Endothelial cell of umbilical vein (primary cell): ENCODE data around the gene BNIP2. TPM values are rescaled to one million over a fixed set of nuclear protein-coding genes. Genes with fewer than 3 reads are reported as not detected.

Source experiments
- BruUV-seq: library from RNA; stranded (reverse); fragments of 400-500 nt; replicated peaks from 2 replicates; lab custom pipeline; 2021; lab: Mats Ljungman, UMichigan
- CTCF ChIA-PET: fragments of 300-600, 350-600 bp; sonication (Branson Sonifier 250); formaldehyde crosslinking; loops from one replicate; lab custom pipeline; 2021; ENCODE audit warnings: antibody characterized with exemption, inconsistent platforms; lab: Charles Lee
- POLR2A ChIA-PET: fragments of 300-600, 350-600 bp; sonication (Branson Sonifier 250); formaldehyde crosslinking; loops from one replicate; lab custom pipeline; 2021; ENCODE audit warnings: antibody characterized with exemption, inconsistent platforms; lab: Charles Lee
- DNase-seq: peaks from one replicate; pipeline ENCODE4 v3.0.0-alpha.2; 2011; ENCODE audit warnings: low read depth, low spot score
- FAIRE-seq: peaks from 2 replicates; lab custom pipeline; 2011; peaks lifted over from hg19 to GRCh38; lab: Jason Lieb, UNC
- H2AFZ ChIP-seq: 2 replicates; pipeline ENCODE4 v1.6.0; 2012; ENCODE audit warnings: low read depth, low read length, control low read depth, inconsistent platforms
- H3K27ac ChIP-seq: 2 replicates; pipeline ENCODE4 v1.5.1; 2011; ENCODE audit warnings: low read depth, mild to moderate bottlenecking, control low read depth, low read length, moderate library complexity; ENCODE audit not compliant: insufficient read depth
- H3K27me3 ChIP-seq, 2 experiments: 2 replicates each; pipeline versions ENCODE4 v1.6.0 to v1.6.1; 2011; ENCODE audit warnings: low read length in 2 of 2, mixed read lengths in 1 of 2; ENCODE audit not compliant: control insufficient read depth in 2 of 2, insufficient read depth in 2 of 2
- H3K36me3 ChIP-seq, 2 experiments: 2 replicates in 1 of 2; 3 replicates in 1 of 2; pipeline ENCODE4 v1.5.1; 2011; ENCODE audit warnings: low read length in 2 of 2, mild to moderate bottlenecking in 1 of 2, moderate library complexity in 1 of 2; ENCODE audit not compliant: control insufficient read depth in 2 of 2, insufficient read depth in 2 of 2; ENCODE audit errors: extremely low read depth in 1 of 2
- H3K4me1 ChIP-seq: 3 replicates; pipeline ENCODE4 v1.5.1; 2011; ENCODE audit warnings: mild to moderate bottlenecking, low read length; ENCODE audit not compliant: control insufficient read depth, insufficient read depth; ENCODE audit errors: extremely low read depth
- H3K4me2 ChIP-seq: 2 replicates; pipeline ENCODE4 v1.6.1; 2011; ENCODE audit warnings: low read length, control low read depth, mixed read lengths; ENCODE audit not compliant: insufficient read depth
- H3K4me3 ChIP-seq, 3 experiments: fragments of 200-600 bp in 1 of 3; sonication (generic), shearing (Covaris generic) in 1 of 3; replicated peaks in 1 of 3; 2 replicates each; pipeline ENCODE4 v1.5.1; 2011 to 2016; ENCODE audit warnings: control low read depth in 3 of 3, low read length in 3 of 3, mild to moderate bottlenecking in 2 of 3, inconsistent platforms in 1 of 3, low read depth in 1 of 3, moderate library complexity in 1 of 3; ENCODE audit not compliant: insufficient read depth in 1 of 3
- H3K79me2 ChIP-seq: 2 replicates; pipeline ENCODE4 v1.6.0; 2012; ENCODE audit warnings: low read length, inconsistent platforms; ENCODE audit not compliant: control insufficient read depth, insufficient read depth
- H3K9ac ChIP-seq: replicated peaks from 2 replicates; pipeline ENCODE3; 2011; ENCODE audit warnings: low read length, control low read depth; ENCODE audit not compliant: insufficient read depth; ENCODE audit errors: extremely low read depth
- H3K9me1 ChIP-seq: replicated peaks from 3 replicates; pipeline ENCODE4 v1.6.0; 2011; ENCODE audit warnings: mild to moderate bottlenecking, low read length; ENCODE audit not compliant: control insufficient read depth, insufficient read depth; ENCODE audit errors: extremely low read depth
- H3K9me3 ChIP-seq: replicated peaks from 2 replicates; pipeline ENCODE4 v1.5.1; 2012; ENCODE audit warnings: low read length, inconsistent platforms; ENCODE audit not compliant: control insufficient read depth, insufficient read depth
- H4K20me1 ChIP-seq: replicated peaks from 2 replicates; pipeline ENCODE3; 2011; ENCODE audit warnings: mild to moderate bottlenecking, low read length; ENCODE audit not compliant: control insufficient read depth, insufficient read depth; ENCODE audit errors: extremely low read depth
- CTCF ChIP-seq, 2 donors: IDR thresholded peaks; 1 replicate in 1 of 2; 2 replicates in 1 of 2; pipeline ENCODE4 v1.5.1; 2011; ENCODE audit warnings: low read length in 2 of 2, mild to moderate bottlenecking in 2 of 2, moderate library complexity in 2 of 2, control low read depth in 1 of 2, inconsistent platforms in 1 of 2, low read depth in 1 of 2; ENCODE audit not compliant: insufficient read depth in 1 of 2; ENCODE audit errors: extremely low read depth in 1 of 2
- EZH2 ChIP-seq: IDR thresholded peaks from 2 replicates; pipeline ENCODE4 v1.6.1; 2012; ENCODE audit warnings: borderline replicate concordance, low read depth, mild to moderate bottlenecking, moderate library complexity, low read length, inconsistent platforms; ENCODE audit not compliant: severe bottlenecking
- FOS ChIP-seq: IDR thresholded peaks from 2 replicates; pipeline ENCODE4 v1.6.1; 2011; ENCODE audit warnings: mild to moderate bottlenecking, low read length, moderate library complexity, borderline replicate concordance; ENCODE audit not compliant: insufficient read depth
- GATA2 ChIP-seq: IDR thresholded peaks from 2 replicates; pipeline ENCODE4 v1.7.0; 2011; ENCODE audit warnings: low read depth, mild to moderate bottlenecking, moderate library complexity, mixed read lengths, low read length; ENCODE audit not compliant: insufficient read length, insufficient read depth
- JUN ChIP-seq: IDR thresholded peaks from 2 replicates; pipeline ENCODE4 v1.6.1; 2011; ENCODE audit warnings: borderline replicate concordance, low read depth; ENCODE audit not compliant: insufficient read length, insufficient read depth
- MYC ChIP-seq: IDR thresholded peaks from one replicate; pipeline ENCODE4 v1.6.1; 2011; ENCODE audit warnings: mild to moderate bottlenecking, low read depth, low read length
- POLR2A ChIP-seq: IDR thresholded peaks from 2 replicates; pipeline ENCODE4 v1.6.1; 2012; ENCODE audit warnings: low read depth, mild to moderate bottlenecking, control low read depth, low read length
- POLR2AphosphoS5 ChIP-seq: IDR thresholded peaks from 2 replicates; pipeline ENCODE4 v1.6.1; 2012; ENCODE audit warnings: low read depth, mild to moderate bottlenecking, control low read depth, low read length, moderate library complexity; ENCODE audit not compliant: insufficient read depth
- dilution Hi-C: fragments of 300-500 bp; cut with MboI; formaldehyde crosslinking; loops from one replicate; pipeline ENCODE4 v1.15.0; 2019; ENCODE audit warnings: low sequenced_read_pairs; ENCODE audit not compliant: extremely low pct_ligation_motif_present
- intact Hi-C: fragments of 100-400 bp; cut with micrococcal nuclease; formaldehyde crosslinking; loops from one replicate; pipeline ENCODE4 v1.10.0; 2022
- polyA plus RNA-seq, 4 experiments: library from polyadenylated mRNA; depleted of rRNA in 3 of 4; stranded (reverse) in 3 of 4; unstranded in 1 of 4; fragments of >200 nt; gene quantifications; 2 replicates each; pipeline versions ENCODE4 v1.2.1 to v1.2.3, GENCODE V29; 2011 to 2012; ENCODE audit warnings: missing spikeins in 1 of 4
- total RNA-seq: library from RNA; stranded (reverse); gene quantifications from 2 replicates; pipeline ENCODE4 v1.2.3, GENCODE V29; 2021
- TF ChIP-seq, protein P1 (sequence below): IDR thresholded peaks from 2 replicates; pipeline ENCODE4 v1.6.1; 2011; ENCODE audit not compliant: insufficient read depth, insufficient read length

Gene BNIP2
- total and polyA plus RNA-seq, 2 donors (not counting 3 experiments of a cell fraction or from before 2014, with no cell fraction given), result 39.1 to 90.1 TPM

DNA sequence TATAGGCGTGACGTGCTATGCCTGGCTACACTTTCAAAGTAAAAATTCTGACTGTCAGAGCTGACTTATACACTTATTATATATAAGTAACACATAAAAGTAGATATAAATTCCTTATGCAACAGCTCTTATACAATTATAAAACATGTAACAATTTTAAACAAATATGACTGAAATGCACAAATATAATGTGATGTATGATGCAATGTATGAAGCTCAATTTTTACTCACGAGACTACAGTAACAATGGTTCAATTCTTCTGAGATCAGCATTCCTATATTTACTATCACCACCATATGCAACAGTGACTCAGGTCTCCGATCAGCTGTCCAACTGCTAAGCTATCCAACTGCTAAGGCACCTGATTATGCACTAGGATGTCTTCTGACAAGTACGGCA lies 8.2 kb downstream of the BNIP2 start:
- no peak overlapping the region for H3K9ac ChIP-seq
- POLR2A ChIA-PET, result interaction anchor here (0.7 kb wide), 1 partner anchor 511 kb away, joined by 4 read pairs; no protein-coding TSS in a partner anchor
- H3K9me1 ChIP-seq, result no peaks in the 10 kb centered on the region
- TF ChIP-seq CTCF (IDR thresholded peaks at IDR 0.05; ENCODE audit: extremely low read depth in 1 of 2, insufficient read depth in 1 of 2, low read depth in 1 of 2, low read length in 2 of 2), result no peak
- no peak for TF ChIP-seq MYC
- TF ChIP-seq JUN, result no peak
- TF ChIP-seq, protein P1, sequence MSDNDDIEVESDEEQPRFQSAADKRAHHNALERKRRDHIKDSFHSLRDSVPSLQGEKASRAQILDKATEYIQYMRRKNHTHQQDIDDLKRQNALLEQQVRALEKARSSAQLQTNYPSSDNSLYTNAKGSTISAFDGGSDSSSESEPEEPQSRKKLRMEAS, result no peak
- no peak for TF ChIP-seq POLR2A
- no peak for TF ChIP-seq EZH2
- intact Hi-C loops (no loop called here), dilution Hi-C loops (no loop called here)
- peaks cover 63% of the 10 kb centered on the region for H3K79me2 ChIP-seq
- H3K27ac ChIP-seq, result no peak overlapping the region
- no peak overlapping the region for H2AFZ ChIP-seq
- H3K4me1 ChIP-seq, result peaks cover 46% of the 10 kb centered on the region
- BruUV-seq, result no TSS peak
- no peak overlapping the region for H3K4me3 ChIP-seq
- H3K27me3 ChIP-seq, result no peaks in the 10 kb centered on the region
- H3K9me3 ChIP-seq, result no peaks in the 10 kb centered on the region
- no peak for DNase-seq
- no peak overlapping the region for H3K4me2 ChIP-seq
- CTCF ChIA-PET, result no interaction called here
- no peak for FAIRE-seq
- no peaks in the 10 kb centered on the region for H4K20me1 ChIP-seq
- H3K36me3 ChIP-seq, result peaks cover 14 to 28% of the 10 kb centered on the region in 2 experiments

GRCh38 chr15:59680346-59680745 lies 8.8 kb downstream of the BNIP2 start:
- H3K27me3 ChIP-seq, result no peaks in the 10 kb centered on the region
- CTCF ChIA-PET, result no interaction called here
- H2AFZ ChIP-seq, result no peak overlapping the region
- FAIRE-seq (no peak), DNase-seq (no peak)
- H3K4me1 ChIP-seq, result peaks cover 41% of the 10 kb centered on the region
- no peaks in the 10 kb centered on the region for H3K9me3 ChIP-seq
- peaks cover 60% of the 10 kb centered on the region for H3K79me2 ChIP-seq
- H3K36me3 ChIP-seq, result peaks cover 14 to 32% of the 10 kb centered on the region in 2 experiments
- H3K4me2 ChIP-seq, result no peak overlapping the region
- no TSS peak for BruUV-seq
- POLR2A ChIA-PET, result no interaction called here
- H4K20me1 ChIP-seq, result no peaks in the 10 kb centered on the region
- intact Hi-C loops (no loop called here), dilution Hi-C loops (no loop called here)
- TF ChIP-seq POLR2AphosphoS5 (no peak), POLR2A (no peak), JUN (no peak), CTCF (IDR thresholded peaks at IDR 0.05; ENCODE audit: extremely low read depth in 1 of 2, insufficient read depth in 1 of 2, low read depth in 1 of 2, low read length in 2 of 2) (no peak), MYC (no peak), EZH2 (no peak), FOS (no peak), GATA2 (no peak)
- TF ChIP-seq, protein P1, result no peak
- H3K4me3 ChIP-seq, result no peak overlapping the region
- H3K9ac ChIP-seq, result no peak overlapping the region
- H3K9me1 ChIP-seq, result no peaks in the 10 kb centered on the region
- H3K27ac ChIP-seq, result no peak overlapping the region
